ENCODE measurements around the gene CAMK1D. TPM values are rescaled to one million over a fixed set of nuclear protein-coding genes. Genes with fewer than 3 reads are reported as not detected.

The CAMK1D gene
- polyA plus RNA-seq, 1 of the 3 experiments (the other 2 are of a cell fraction): 4.1 TPM

GRCh38 chr10:12538491-12538995 lies 189.2 kb downstream of the CAMK1D start:
- H3K27ac ChIP-seq (ENCODE audit: low read depth in 2 of 2, low read length in 1 of 2): no peak overlapping the region
- no peaks in the 10 kb centered on the region for H3K9me3 ChIP-seq
- WGBS (ENCODE audit: low lambda C conversion rate): 71% methylated on average over 9 of the region's 9 CpGs
- H3K4me1 ChIP-seq (ENCODE audit: control insufficient read depth in 1 of 2, insufficient read depth in 2 of 2, low read depth in 1 of 2, low read length in 1 of 2): peaks cover 9 to 21% of the 10 kb centered on the region in 2 experiments; a peak in 2 of 4 replicates
- no peaks in the 10 kb centered on the region for H3K27me3 ChIP-seq (ENCODE audit: insufficient read depth)
- no peaks in the 10 kb centered on the region for H3K9me2 ChIP-seq
- H3K9ac ChIP-seq: no peak overlapping the region
- H3K4me3 ChIP-seq (ENCODE audit: low read depth in 2 of 2, low read length in 1 of 2): no peak overlapping the region
- H4K20me1 ChIP-seq (ENCODE audit: insufficient read depth): no peaks in the 10 kb centered on the region
- H3K79me2 ChIP-seq (ENCODE audit: insufficient read depth): no peaks in the 10 kb centered on the region
- H2AFZ ChIP-seq (ENCODE audit: low read depth): no peak overlapping the region
- TF ChIP-seq ZBTB33 (IDR thresholded peaks at IDR 0.05; ENCODE audit: borderline replicate concordance, low read depth) (no peak), EZH2phosphoT487 (IDR thresholded peaks at IDR 0.05; ENCODE audit: borderline replicate concordance, low read depth) (no peak), MEF2A (IDR thresholded peaks at IDR 0.05; ENCODE audit: borderline replicate concordance, low read depth) (no peak), TCF12 (IDR thresholded peaks at IDR 0.05) (no peak), NRF1 (IDR thresholded peaks at IDR 0.05; ENCODE audit: low read depth, low read length) (no peak), MAX (IDR thresholded peaks at IDR 0.05; ENCODE audit: low read depth) (no peak), CTCF (IDR thresholded peaks at IDR 0.05) (no peak), TAF1 (IDR thresholded peaks at IDR 0.05; ENCODE audit: borderline replicate concordance, low read depth, low read length) (no peak), FOSL2 (IDR thresholded peaks at IDR 0.05; ENCODE audit: borderline replicate concordance, low read depth) (no peak), SMC3 (IDR thresholded peaks at IDR 0.05; ENCODE audit: low read depth, low read length) (no peak), PBX3 (IDR thresholded peaks at IDR 0.05) (no peak), RFX5 (IDR thresholded peaks at IDR 0.05; ENCODE audit: low read length) (no peak), TEAD4 (IDR thresholded peaks at IDR 0.05; ENCODE audit: borderline replicate concordance, insufficient read depth) (no peak), IRF3 (IDR thresholded peaks at IDR 0.05; ENCODE audit: low read depth, low read length) (no peak), MXI1 (IDR thresholded peaks at IDR 0.05; ENCODE audit: low read depth, low read length) (no peak), RAD21 (IDR thresholded peaks at IDR 0.05; ENCODE audit: low read length) (no peak), POLR2AphosphoS5 (IDR thresholded peaks at IDR 0.05; ENCODE audit: low read depth, low read length) (no peak), FOXJ3 (CRISPR knock-in tag; IDR thresholded peaks at IDR 0.05) (no peak), JUND (IDR thresholded peaks at IDR 0.05) (no peak), RCOR1 (IDR thresholded peaks at IDR 0.05; ENCODE audit: low read length) (no peak)
- no peak overlapping the region for H3K4me2 ChIP-seq
- CTCF ChIA-PET: no interaction called here
- H3K36me3 ChIP-seq (replicated peaks in 1 of 2; ENCODE audit: control insufficient read depth in 1 of 2, insufficient read depth in 2 of 2, low read length in 1 of 2): no peaks in the 10 kb centered on the region
- POLR2A ChIA-PET: no interaction called here
- DNase-seq: no peak
- peaks cover 7% of the 10 kb centered on the region for H3F3A ChIP-seq (replicated peaks; ENCODE audit: insufficient read depth)

Measured in SK-N-SH (cell line).